NT2/D1 (cell line): ENCODE measurements around the gene FBXL7.

Experiments used
- DNase-seq: peaks from one replicate; pipeline ENCODE4 v3.0.0-alpha.2; 2011; ENCODE audit warnings: low read depth, low spot score
- H3K27me3 ChIP-seq: 2 replicates; pipeline ENCODE4 v1.6.0; 2011; ENCODE audit warnings: mild to moderate bottlenecking; ENCODE audit not compliant: insufficient read length, insufficient read depth
- H3K36me3 ChIP-seq: 2 replicates; pipeline ENCODE4 v1.6.1; 2011; ENCODE audit warnings: mild to moderate bottlenecking, low read length, mixed read lengths; ENCODE audit not compliant: insufficient read depth, insufficient read length
- H3K4me1 ChIP-seq: 2 replicates; pipeline ENCODE4 v1.5.1; 2011; ENCODE audit not compliant: insufficient read depth, insufficient read length
- H3K4me3 ChIP-seq: 2 replicates; pipeline ENCODE4 v1.5.1; 2011; ENCODE audit warnings: low read depth; ENCODE audit not compliant: insufficient read length
- H3K9ac ChIP-seq: 2 replicates; pipeline ENCODE4 v1.6.0; 2011; ENCODE audit warnings: low read depth; ENCODE audit not compliant: insufficient read length
- H3K9me3 ChIP-seq: 2 replicates; pipeline ENCODE4 v1.5.1; 2011; ENCODE audit warnings: mild to moderate bottlenecking, low read length; ENCODE audit not compliant: insufficient read depth
- SUZ12 ChIP-seq: IDR thresholded peaks from 2 replicates; pipeline ENCODE4 v1.6.1; 2011; ENCODE audit not compliant: insufficient read length, insufficient read depth; ENCODE audit errors: extremely low read depth
- YY1 ChIP-seq: IDR thresholded peaks from 2 replicates; pipeline ENCODE4 v1.6.1; 2011; ENCODE audit not compliant: insufficient read length, insufficient read depth
- ZNF274 ChIP-seq: IDR thresholded peaks from 2 replicates; pipeline ENCODE4 v1.6.1; 2011; ENCODE audit warnings: mild to moderate bottlenecking, low read depth, low read length

FBXL7 gene

DNA sequence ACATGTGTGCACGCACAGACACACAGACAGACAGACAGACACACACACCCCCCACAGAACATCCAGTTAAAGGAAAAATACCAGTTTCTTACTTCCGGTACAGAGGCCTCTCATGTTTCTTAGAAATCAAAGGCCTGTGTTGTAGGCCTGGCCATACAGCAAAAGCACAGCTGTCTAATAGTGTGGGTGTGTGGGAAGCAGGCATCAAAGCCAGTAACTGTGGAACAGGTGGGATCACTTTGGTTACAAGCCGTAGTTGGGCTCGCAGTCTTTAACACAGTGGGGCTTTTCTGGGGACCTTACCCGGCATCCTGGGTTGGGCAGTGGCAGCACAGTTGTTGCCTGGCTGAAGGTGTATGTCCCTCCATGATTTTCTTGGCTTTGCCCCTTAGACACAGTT lies 55.2 kb downstream of the FBXL7 start:
- peaks cover 2% of the 10 kb centered on the region for H3K36me3 ChIP-seq

DNA sequence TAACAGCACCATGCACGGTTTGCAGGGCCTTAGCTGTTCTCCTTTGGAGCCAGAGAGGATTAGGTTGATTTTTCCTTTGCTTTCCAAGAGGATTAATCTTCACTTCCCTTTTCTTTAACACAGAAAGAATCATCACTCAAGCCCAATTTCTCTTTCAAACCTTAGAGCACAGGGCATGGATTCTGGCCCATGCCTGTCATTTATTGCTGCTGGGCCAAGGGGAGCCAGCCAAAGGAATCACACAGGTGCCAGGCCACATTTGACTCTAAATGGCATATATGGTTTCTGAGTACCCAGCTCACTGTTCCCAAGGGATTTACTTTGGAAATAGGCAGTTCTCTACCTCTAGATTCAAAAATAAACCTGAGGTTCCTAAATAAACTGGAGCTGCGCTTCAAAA lies 58.3 kb downstream of the FBXL7 start:
- DNase-seq = no peak
- H3K27me3 ChIP-seq = no peaks in the 10 kb centered on the region
- no peak overlapping the region for H3K9ac ChIP-seq

More for the DNA sequence above, 55.2 kb downstream of the FBXL7 start:
- Histone ChIP-seq H3K9me3 (peaks cover 4% of the 10 kb centered on the region; the same call in 1 of the 2 replicates), H3K9ac (no peak overlapping the region), H3K27me3 (no peaks in the 10 kb centered on the region), H3K4me1 (no peaks in the 10 kb centered on the region), H3K4me3 (no peak overlapping the region)
- DNase-seq = no peak
- TF ChIP-seq YY1 (no peak), SUZ12 (no peak), ZNF274 (no peak)

DNA sequence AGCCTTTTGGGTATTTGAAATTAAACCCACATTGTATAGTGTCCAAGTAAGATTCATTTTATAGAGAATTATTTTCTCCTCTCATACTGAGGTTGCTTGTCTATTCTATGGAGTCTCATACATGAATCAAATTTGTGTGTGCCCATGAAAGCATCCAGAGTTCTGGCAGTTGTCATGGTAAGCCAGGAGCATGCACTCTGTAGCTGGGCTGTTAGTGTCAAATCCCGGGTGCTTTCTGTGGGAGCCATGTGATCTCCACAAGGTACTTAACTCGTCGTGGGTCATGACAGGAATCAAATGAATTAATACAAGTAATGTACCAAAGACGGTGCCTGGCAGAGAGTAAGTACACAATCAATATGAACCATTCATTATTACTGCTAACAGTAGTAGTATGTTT lies 58.7 kb downstream of the FBXL7 start:
- no peaks in the 10 kb centered on the region for H3K27me3 ChIP-seq
- no peak for TF ChIP-seq SUZ12
- TF ChIP-seq YY1 = no peak
- no peak for TF ChIP-seq ZNF274
- H3K36me3 ChIP-seq = peaks cover 2% of the 10 kb centered on the region
- DNase-seq = no peak
- no peaks in the 10 kb centered on the region for H3K4me1 ChIP-seq
- H3K9me3 ChIP-seq = no peaks in the 10 kb centered on the region
- H3K4me3 ChIP-seq = no peak overlapping the region
- no peak overlapping the region for H3K9ac ChIP-seq

More for the DNA sequence above, 58.3 kb downstream of the FBXL7 start:
- H3K4me1 ChIP-seq = no peaks in the 10 kb centered on the region
- peaks cover 2% of the 10 kb centered on the region for H3K36me3 ChIP-seq
- H3K9me3 ChIP-seq = no peaks in the 10 kb centered on the region
- no peak for TF ChIP-seq SUZ12
- TF ChIP-seq YY1 = no peak
- no peak for TF ChIP-seq ZNF274
- no peak overlapping the region for H3K4me3 ChIP-seq

DNA sequence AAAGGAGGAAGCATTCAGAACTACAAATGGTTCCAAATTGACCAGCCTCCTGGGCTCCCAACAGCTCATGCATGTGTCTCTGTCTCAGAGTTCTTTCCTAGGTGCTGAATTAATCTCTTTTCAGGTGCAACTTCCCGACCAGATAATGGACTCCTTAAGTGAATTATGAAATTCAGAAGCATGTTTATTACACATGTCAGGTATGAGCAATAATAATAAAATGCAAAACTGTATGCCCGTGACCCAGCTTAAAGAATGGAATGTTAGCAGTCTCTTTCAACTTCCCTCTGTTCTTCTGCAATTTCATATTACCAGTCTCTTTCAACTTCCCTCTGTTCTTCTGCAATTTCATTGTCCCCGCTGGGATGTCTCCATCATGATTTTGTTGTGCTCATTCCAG lies 60.4 kb downstream of the FBXL7 start:
- Histone ChIP-seq H3K4me3 (no peak overlapping the region), H3K9ac (no peak overlapping the region), H3K27me3 (no peaks in the 10 kb centered on the region), H3K36me3 (peaks cover 2% of the 10 kb centered on the region), H3K9me3 (no peaks in the 10 kb centered on the region), H3K4me1 (no peaks in the 10 kb centered on the region)
- TF ChIP-seq SUZ12 = no peak
- no peak for DNase-seq

- Histone ChIP-seq H3K27me3 (no peaks in the 10 kb centered on the region), H3K4me3 (no peak overlapping the region), H3K4me1 (no peaks in the 10 kb centered on the region), H3K9me3 (no peaks in the 10 kb centered on the region), H3K9ac (no peak overlapping the region), H3K36me3 (no peaks in the 10 kb centered on the region)
- TF ChIP-seq YY1 (no peak), ZNF274 (no peak), SUZ12 (no peak)
- DNase-seq = no peak
Observed at GRCh38 chr5:15564523-15564922, 64.5 kb downstream of the FBXL7 start.

DNA sequence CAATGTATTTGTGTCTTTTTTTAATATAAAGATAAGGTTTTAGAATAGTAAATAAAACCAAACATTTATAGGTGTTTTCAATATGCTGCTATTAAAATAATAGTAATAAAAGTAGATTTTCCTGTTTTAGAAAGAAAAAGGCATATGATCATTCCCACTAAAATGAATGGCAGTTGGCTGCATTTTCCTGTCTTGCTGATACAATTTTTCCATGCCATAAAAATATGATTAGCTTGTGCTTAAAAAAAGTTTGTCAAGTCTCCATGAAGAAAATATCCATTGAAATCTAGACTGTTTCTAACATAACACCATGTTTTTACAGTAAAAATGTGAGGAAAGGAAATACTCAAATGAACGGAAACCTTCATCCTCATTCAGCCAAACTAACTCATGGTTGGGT lies 65.0 kb downstream of the FBXL7 start:
- H3K36me3 ChIP-seq = no peaks in the 10 kb centered on the region
- H3K9ac ChIP-seq = no peak overlapping the region
- no peak for DNase-seq
- H3K4me1 ChIP-seq = no peaks in the 10 kb centered on the region
- no peaks in the 10 kb centered on the region for H3K9me3 ChIP-seq
- TF ChIP-seq ZNF274 (no peak), YY1 (no peak), SUZ12 (no peak)
- no peak overlapping the region for H3K4me3 ChIP-seq
- no peaks in the 10 kb centered on the region for H3K27me3 ChIP-seq

DNA sequence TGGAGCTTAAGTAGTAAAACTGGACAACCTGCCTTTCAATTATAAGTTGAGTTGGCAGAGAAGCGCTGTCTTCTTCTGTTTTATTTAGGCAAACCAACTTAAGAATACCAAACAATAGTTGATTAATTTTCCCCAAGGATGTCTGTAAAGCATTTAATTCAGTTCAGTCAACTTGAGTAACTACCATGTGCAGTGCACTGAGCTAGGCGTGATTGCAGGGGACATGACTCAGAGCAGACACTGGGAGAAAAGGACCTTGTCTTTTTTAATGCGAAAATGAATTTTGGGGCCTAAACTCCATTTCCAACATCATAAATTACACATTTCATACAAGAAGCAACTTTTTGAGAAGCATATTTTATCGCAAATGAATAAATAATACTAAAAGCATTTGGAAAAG lies 66.3 kb downstream of the FBXL7 start:
- TF ChIP-seq ZNF274 (no peak), YY1 (no peak), SUZ12 (no peak)
- Histone ChIP-seq H3K36me3 (no peaks in the 10 kb centered on the region), H3K9ac (no peak overlapping the region), H3K4me1 (no peaks in the 10 kb centered on the region), H3K4me3 (no peak overlapping the region), H3K9me3 (no peaks in the 10 kb centered on the region), H3K27me3 (no peaks in the 10 kb centered on the region)
- no peak for DNase-seq

- Histone ChIP-seq H3K9ac (no peak overlapping the region), H3K4me1 (no peaks in the 10 kb centered on the region), H3K9me3 (no peaks in the 10 kb centered on the region), H3K4me3 (no peak overlapping the region), H3K27me3 (no peaks in the 10 kb centered on the region), H3K36me3 (no peaks in the 10 kb centered on the region)
- TF ChIP-seq ZNF274 (no peak), SUZ12 (no peak)
- no peak for DNase-seq
Observed at GRCh38 chr5:15566789-15567188, 66.8 kb downstream of the FBXL7 start.
